Measurements from ENCODE around the gene MYLK2.

GRCh38 chr20:31836853-31837608, 17.9 kb downstream of the MYLK2 start:
- TF ChIP-seq POLR2A (IDR thresholded peaks at IDR 0.05) = no peak
- no peak for TF ChIP-seq POLR2AphosphoS5 (IDR thresholded peaks at IDR 0.05)
